ENCODE measurements around the gene SLITRK6.
"Not testable (repeated sequence)": the region's sequence is repeated elsewhere in the genome, so short reads cannot be mapped to it uniquely, and the experiment has no call there.

Gene SLITRK6

GRCh38 chr13:85797311-85797710 lies 1.9 kb downstream of the SLITRK6 start:
- Histone ChIP-seq H3K27me3 (ENCODE audit: low read depth) (no peaks in the 10 kb centered on the region), H3K36me3 (replicated peaks) (no peaks in the 10 kb centered on the region), H3K9me3 (no peaks in the 10 kb centered on the region), H3K4me1 (no peaks in the 10 kb centered on the region), H3K4me3 (no peak overlapping the region)
- in situ Hi-C loops (cut with MboI; ENCODE audit: low sequenced_read_pairs) = no loop called here
- DNase-seq (ENCODE audit: low spot score in 2 of 2) = no peak

GRCh38 chr13:85785205-85785604 lies 14.0 kb downstream of the SLITRK6 start:
- no peaks in the 10 kb centered on the region for H3K9me3 ChIP-seq
- no peak for DNase-seq (ENCODE audit: low spot score in 2 of 2)

DNA sequence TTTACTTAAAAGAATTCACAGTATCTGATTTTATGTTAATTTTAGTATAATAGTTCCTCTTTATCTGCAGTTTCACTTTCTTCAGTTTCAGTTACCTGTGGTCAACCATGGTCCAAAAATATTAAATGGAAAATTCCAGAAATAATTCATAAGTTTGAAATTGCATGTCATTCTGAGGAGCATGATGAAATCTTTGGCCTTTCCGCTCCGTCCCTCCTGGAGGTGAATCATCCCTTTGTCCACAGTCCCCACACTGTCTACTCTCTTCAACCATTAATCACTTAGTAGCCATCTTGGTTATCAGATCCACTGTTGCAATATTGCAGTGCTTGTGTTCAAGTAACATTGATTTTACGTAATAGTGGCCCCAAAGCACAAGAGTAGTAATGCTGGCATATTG lies 26.9 kb downstream of the SLITRK6 start:
- in situ Hi-C loops (cut with MboI; ENCODE audit: low sequenced_read_pairs) = no loop called here
- no peaks in the 10 kb centered on the region for H3K27me3 ChIP-seq (ENCODE audit: low read depth)
- H3K4me3 ChIP-seq = no peak overlapping the region
- H3K36me3 ChIP-seq (replicated peaks) = no peaks in the 10 kb centered on the region
- DNase-seq (ENCODE audit: low spot score in 2 of 2) = no peak
- H3K4me1 ChIP-seq = no peaks in the 10 kb centered on the region
- H3K9me3 ChIP-seq = no peaks in the 10 kb centered on the region

More at GRCh38 chr13:85785205-85785604, 14.0 kb downstream of the SLITRK6 start:
- no peaks in the 10 kb centered on the region for H3K4me1 ChIP-seq
- in situ Hi-C loops (cut with MboI; ENCODE audit: low sequenced_read_pairs) = no loop called here
- H3K4me3 ChIP-seq = no peak overlapping the region
- no peaks in the 10 kb centered on the region for H3K27me3 ChIP-seq (ENCODE audit: low read depth)
- no peaks in the 10 kb centered on the region for H3K36me3 ChIP-seq (replicated peaks)

GRCh38 chr13:85771856-85772255 lies 27.4 kb downstream of the SLITRK6 start:
- Histone ChIP-seq H3K27me3 (ENCODE audit: low read depth) (no peaks in the 10 kb centered on the region), H3K4me3 (no peak overlapping the region), H3K36me3 (replicated peaks) (no peaks in the 10 kb centered on the region), H3K9me3 (no peaks in the 10 kb centered on the region), H3K4me1 (no peaks in the 10 kb centered on the region)
- in situ Hi-C loops (cut with MboI; ENCODE audit: low sequenced_read_pairs) = no loop called here
- no peak for DNase-seq (ENCODE audit: low spot score in 2 of 2)

GRCh38 chr13:85768946-85769345 lies 30.3 kb downstream of the SLITRK6 start:
- Histone ChIP-seq H3K4me3 (no peak overlapping the region), H3K36me3 (replicated peaks) (no peaks in the 10 kb centered on the region), H3K27me3 (ENCODE audit: low read depth) (no peaks in the 10 kb centered on the region), H3K4me1 (no peaks in the 10 kb centered on the region), H3K9me3 (no peaks in the 10 kb centered on the region)
- DNase-seq (ENCODE audit: low spot score in 2 of 2) = no peak
- in situ Hi-C loops (cut with MboI; ENCODE audit: low sequenced_read_pairs) = no loop called here

GRCh38 chr13:85755123-85755522 lies 44.1 kb downstream of the SLITRK6 start:
- no peaks in the 10 kb centered on the region for H3K36me3 ChIP-seq (replicated peaks)
- no peaks in the 10 kb centered on the region for H3K9me3 ChIP-seq
- no peaks in the 10 kb centered on the region for H3K4me1 ChIP-seq
- in situ Hi-C loops (cut with MboI; ENCODE audit: low sequenced_read_pairs) = no loop called here
- DNase-seq (ENCODE audit: low spot score in 2 of 2) = no peak
- no peak overlapping the region for H3K4me3 ChIP-seq
- H3K27me3 ChIP-seq (ENCODE audit: low read depth) = no peaks in the 10 kb centered on the region

DNA sequence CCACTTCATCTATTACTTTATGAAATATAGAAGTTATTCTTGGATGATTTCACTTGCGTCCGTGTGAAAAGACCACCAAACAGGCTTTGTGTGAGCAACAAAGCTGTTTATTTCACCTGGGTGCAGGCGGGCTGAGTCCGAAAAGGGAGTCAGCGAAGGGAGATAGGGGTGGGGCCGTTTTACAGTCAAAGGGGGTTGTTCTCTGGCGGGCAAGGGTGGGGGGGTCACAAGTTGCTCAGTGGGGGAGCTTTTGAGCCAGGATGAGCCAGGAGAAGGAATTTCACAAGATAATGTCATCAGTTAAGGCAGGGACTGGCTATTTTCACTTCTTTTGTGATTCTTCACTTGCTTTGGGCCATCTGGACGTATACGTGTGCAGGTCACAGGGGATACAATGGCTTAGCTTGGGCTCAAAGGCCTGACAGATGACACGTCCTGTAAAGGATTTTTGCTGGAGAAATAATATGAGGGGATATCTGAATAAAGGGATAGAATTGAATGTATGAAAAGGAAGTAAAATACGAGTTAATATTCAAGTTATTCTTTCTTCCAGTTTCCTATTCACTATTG lies 55.9 kb downstream of the SLITRK6 start:
- H3K4me1 ChIP-seq; DNase-seq (ENCODE audit: low spot score in 2 of 2); H3K4me3 ChIP-seq; H3K9me3 ChIP-seq; in situ Hi-C loops (cut with MboI; ENCODE audit: low sequenced_read_pairs); H3K27me3 ChIP-seq (ENCODE audit: low read depth); H3K36me3 ChIP-seq (replicated peaks): not testable (repeated sequence)

Measured in HAP-1 (cell line).